ENCODE data around the gene EIF2S1. TPM values are rescaled to one million over a fixed set of nuclear protein-coding genes. Genes with fewer than 3 reads are reported as not detected.
"Not testable (repeated sequence)": the region's sequence is repeated elsewhere in the genome, so short reads cannot be mapped to it uniquely, and the experiment has no call there.

EIF2S1 gene
- total RNA-seq: 217 and 230 TPM in 2 replicates

- Mint-ChIP-seq H3K27ac (peak within 1 kb of the TSS; percentile 98), H3K36me3 (ENCODE audit: low read depth) (peaks cover 39% of the 10 kb centered on the region)
Measured at GRCh38 chr14:67359775-67360469, at the start of gene EIF2S1, which contains the start of gene ATP6V1D. TSS of gene EIF2S1 (plus strand) at chr14:67360328. CDS start at chr14:67364768, 4,440 bp downstream. TSS of gene ATP6V1D (minus strand) at chr14:67359804. CDS start at chr14:67359698, 106 bp downstream.

GRCh38 chr14:67311868-67312267 lies 48.3 kb upstream of the EIF2S1 start:
- Mint-ChIP-seq H3K9me3 (no peaks in the 10 kb centered on the region), H3K27me3 (ENCODE audit: low read depth) (no peaks in the 10 kb centered on the region), H3K4me3 (ENCODE audit: low read depth) (no peak overlapping the region), H3K36me3 (ENCODE audit: low read depth) (peaks cover 3% of the 10 kb centered on the region), H3K4me1 (ENCODE audit: low read depth) (peaks cover 2% of the 10 kb centered on the region), H3K27ac (no peak overlapping the region)
- intact Hi-C loops (cut with micrococcal nuclease): no loop called here
- DNase-seq (ENCODE audit: low spot score): no peak

More at GRCh38 chr14:67359775-67360469, at the start of gene EIF2S1, which contains the start of gene ATP6V1D:
- Mint-ChIP-seq H3K4me1 (ENCODE audit: low read depth) (peaks cover 51% of the 10 kb centered on the region), H3K27me3 (ENCODE audit: low read depth) (no peaks in the 10 kb centered on the region), H3K9me3 (no peaks in the 10 kb centered on the region), H3K4me3 (ENCODE audit: low read depth) (peak within 1 kb of the TSS; percentile 97)
- intact Hi-C loops (cut with micrococcal nuclease): loop anchor here (1.0 to 5.0 kb wide), 7 partner anchors 13 to 852 kb away; partner anchors contain the start of genes GPHN, PALS1 and ZFYVE26
- peak; percentile 100 for DNase-seq (ENCODE audit: low spot score)

GRCh38 chr14:67313153-67313552 lies 47.0 kb upstream of the EIF2S1 start:
- DNase-seq (ENCODE audit: low spot score): no peak
- H3K36me3 Mint-ChIP-seq (ENCODE audit: low read depth): peaks cover 3% of the 10 kb centered on the region
- no peaks in the 10 kb centered on the region for H3K9me3 Mint-ChIP-seq
- no peak overlapping the region for H3K27ac Mint-ChIP-seq
- H3K4me1 Mint-ChIP-seq (ENCODE audit: low read depth): peaks cover 2% of the 10 kb centered on the region
- no peak overlapping the region for H3K4me3 Mint-ChIP-seq (ENCODE audit: low read depth)
- no peaks in the 10 kb centered on the region for H3K27me3 Mint-ChIP-seq (ENCODE audit: low read depth)
- intact Hi-C loops (cut with micrococcal nuclease): no loop called here

- peaks cover 2% of the 10 kb centered on the region for H3K4me1 Mint-ChIP-seq (ENCODE audit: low read depth)
- no peaks in the 10 kb centered on the region for H3K9me3 Mint-ChIP-seq
- no peaks in the 10 kb centered on the region for H3K36me3 Mint-ChIP-seq (ENCODE audit: low read depth)
- no peak overlapping the region for H3K4me3 Mint-ChIP-seq (ENCODE audit: low read depth)
- H3K27me3 Mint-ChIP-seq (ENCODE audit: low read depth): no peaks in the 10 kb centered on the region
- no peak overlapping the region for H3K27ac Mint-ChIP-seq
- no peak for DNase-seq (ENCODE audit: low spot score)
- intact Hi-C loops (cut with micrococcal nuclease): no loop called here
Measured at GRCh38 chr14:67317822-67318221, 42.3 kb upstream of the EIF2S1 start.

DNA sequence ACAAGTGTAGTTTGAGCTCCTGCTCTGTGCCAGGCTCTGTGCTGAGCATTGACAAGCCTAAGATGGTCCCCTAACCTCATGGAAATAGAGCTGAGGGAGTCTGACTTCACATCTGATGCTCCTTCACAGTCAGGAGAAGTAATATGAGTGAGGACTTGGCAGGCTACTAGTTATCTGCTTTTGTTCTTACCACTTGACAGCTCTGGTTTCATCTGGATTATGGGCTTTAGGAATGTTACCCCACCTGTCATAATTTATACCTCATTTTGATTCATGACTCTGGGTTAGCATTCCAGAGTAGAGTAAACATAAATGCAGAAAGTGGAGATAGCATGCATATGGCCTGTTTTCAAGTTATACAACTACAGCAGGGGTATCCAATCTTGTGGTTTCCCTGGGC lies 41.0 kb upstream of the EIF2S1 start:
- Mint-ChIP-seq H3K27me3 (ENCODE audit: low read depth) (no peaks in the 10 kb centered on the region), H3K9me3 (no peaks in the 10 kb centered on the region), H3K36me3 (ENCODE audit: low read depth) (no peaks in the 10 kb centered on the region), H3K27ac (no peak overlapping the region), H3K4me1 (ENCODE audit: low read depth) (no peaks in the 10 kb centered on the region), H3K4me3 (ENCODE audit: low read depth) (no peak overlapping the region)
- intact Hi-C loops (cut with micrococcal nuclease): no loop called here
- DNase-seq (ENCODE audit: low spot score): no peak

DNA sequence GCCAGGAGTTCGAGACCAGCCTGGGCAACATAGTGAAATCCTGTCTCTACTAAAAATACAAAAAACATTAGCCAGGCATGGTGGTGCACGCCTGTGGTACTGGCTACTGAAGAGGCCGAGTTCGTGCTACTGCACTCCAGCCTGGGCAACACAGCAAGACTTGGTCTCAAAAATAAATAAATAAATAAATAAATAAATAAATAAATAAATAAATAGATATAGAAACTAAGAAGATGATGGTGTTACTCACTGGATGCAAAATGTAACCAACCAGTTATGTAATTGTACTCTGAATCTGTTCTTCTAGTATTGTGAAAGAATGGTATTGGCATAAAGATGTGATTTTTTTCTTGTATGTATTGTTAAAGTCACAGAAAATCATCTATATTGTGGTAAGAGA lies 30.5 kb upstream of the EIF2S1 start:
- DNase-seq (ENCODE audit: low spot score); intact Hi-C loops (cut with micrococcal nuclease); H3K4me3 Mint-ChIP-seq (ENCODE audit: low read depth); H3K27ac Mint-ChIP-seq; H3K9me3 Mint-ChIP-seq; H3K4me1 Mint-ChIP-seq (ENCODE audit: low read depth); H3K27me3 Mint-ChIP-seq (ENCODE audit: low read depth): not testable (repeated sequence)
- peaks cover 56% of the 10 kb centered on the region for H3K36me3 Mint-ChIP-seq (ENCODE audit: low read depth)

DNA sequence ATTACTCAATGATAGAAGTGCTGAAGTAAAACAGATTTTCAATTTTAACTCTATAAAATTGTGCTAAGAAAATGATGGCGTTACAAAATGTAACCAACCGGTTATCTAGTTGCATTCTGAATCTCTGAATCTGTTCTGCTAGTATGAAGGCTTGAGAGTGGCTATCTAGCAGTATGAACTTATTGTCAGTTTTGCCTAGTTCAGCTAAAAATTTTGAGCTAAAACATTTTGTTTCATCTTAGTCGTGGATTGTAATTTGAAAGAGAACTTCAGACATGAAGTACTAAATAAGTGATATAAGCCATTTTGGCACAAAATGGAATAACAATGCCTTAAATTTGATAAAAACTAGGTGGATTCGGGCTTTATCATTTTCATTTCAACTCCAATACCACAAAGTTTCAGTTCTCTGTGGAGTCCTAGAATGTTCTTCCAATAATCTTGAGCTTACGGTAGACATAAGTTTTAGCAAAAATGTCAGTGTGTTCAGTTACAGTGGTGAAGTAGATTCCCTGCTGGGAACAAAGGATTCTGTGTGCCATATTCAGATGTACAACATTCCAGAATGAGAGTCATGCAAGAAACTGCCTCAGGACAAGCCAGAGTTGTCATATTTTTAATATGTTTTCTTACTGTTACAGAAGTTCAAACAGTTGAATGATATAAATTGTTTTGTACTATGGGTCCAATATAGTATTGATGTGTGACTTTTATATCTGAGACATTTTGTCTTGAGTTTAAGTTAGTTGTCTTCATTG lies 28.6 kb upstream of the EIF2S1 start:
- no peaks in the 10 kb centered on the region for H3K27me3 Mint-ChIP-seq (ENCODE audit: low read depth)
- H3K36me3 Mint-ChIP-seq (ENCODE audit: low read depth): peaks cover 63% of the 10 kb centered on the region
- no peak overlapping the region for H3K27ac Mint-ChIP-seq
- DNase-seq (ENCODE audit: low spot score): no peak
- no peaks in the 10 kb centered on the region for H3K4me1 Mint-ChIP-seq (ENCODE audit: low read depth)
- intact Hi-C loops (cut with micrococcal nuclease): no loop called here
- no peak overlapping the region for H3K4me3 Mint-ChIP-seq (ENCODE audit: low read depth)
- H3K9me3 Mint-ChIP-seq: no peaks in the 10 kb centered on the region

DNA sequence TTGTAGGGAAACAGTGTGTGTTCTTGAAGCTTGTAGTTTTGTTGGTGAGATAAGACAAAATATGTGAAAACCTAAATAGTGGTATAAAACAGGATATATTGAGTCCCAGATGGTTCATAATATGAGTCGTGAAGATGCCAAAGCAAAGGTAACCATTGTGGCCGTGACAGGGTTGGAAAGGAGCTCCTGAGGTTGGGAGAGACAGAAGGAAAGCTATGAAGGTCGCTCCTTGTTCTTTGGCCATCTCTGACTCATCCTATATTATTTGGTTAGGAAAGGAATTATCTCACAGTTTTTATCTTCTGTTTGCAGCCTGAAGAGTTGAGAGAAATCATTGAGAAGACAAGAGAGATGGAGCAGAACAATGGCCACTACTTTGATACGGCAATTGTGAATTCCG lies 27.7 kb upstream of the EIF2S1 start:
- Mint-ChIP-seq H3K4me3 (ENCODE audit: low read depth) (no peak overlapping the region), H3K27me3 (ENCODE audit: low read depth) (no peaks in the 10 kb centered on the region), H3K4me1 (ENCODE audit: low read depth) (no peaks in the 10 kb centered on the region), H3K27ac (no peak overlapping the region), H3K9me3 (no peaks in the 10 kb centered on the region), H3K36me3 (ENCODE audit: low read depth) (peaks cover 61% of the 10 kb centered on the region)
- intact Hi-C loops (cut with micrococcal nuclease): no loop called here
- DNase-seq (ENCODE audit: low spot score): no peak

DNA sequence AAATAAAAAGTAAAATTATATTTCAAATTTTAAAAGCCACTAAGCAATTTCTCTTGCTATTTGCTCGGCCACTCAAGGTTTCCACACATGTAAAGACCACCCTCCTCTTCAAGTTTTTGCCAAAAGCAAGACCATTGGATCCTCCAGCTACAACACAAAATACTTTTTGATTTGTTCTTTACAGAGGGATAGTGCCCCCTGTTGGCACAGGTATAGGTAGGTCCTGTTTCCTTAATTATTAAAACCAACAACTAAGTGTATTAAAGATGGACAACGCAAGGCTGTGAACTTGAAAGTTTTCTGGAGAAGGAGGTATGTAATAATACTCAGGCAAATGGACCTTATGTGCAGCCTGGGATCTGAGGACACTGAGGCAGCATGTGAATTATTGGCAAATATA lies 24.3 kb upstream of the EIF2S1 start:
- intact Hi-C loops (cut with micrococcal nuclease): no loop called here
- Mint-ChIP-seq H3K9me3 (no peaks in the 10 kb centered on the region), H3K4me1 (ENCODE audit: low read depth) (no peaks in the 10 kb centered on the region), H3K4me3 (ENCODE audit: low read depth) (no peak overlapping the region), H3K27ac (no peak overlapping the region), H3K27me3 (ENCODE audit: low read depth) (no peaks in the 10 kb centered on the region), H3K36me3 (ENCODE audit: low read depth) (peaks cover 64% of the 10 kb centered on the region)
- no peak for DNase-seq (ENCODE audit: low spot score)

GRCh38 chr14:67341231-67341630 lies 18.9 kb upstream of the EIF2S1 start:
- H3K4me1 Mint-ChIP-seq (ENCODE audit: low read depth); intact Hi-C loops (cut with micrococcal nuclease); H3K4me3 Mint-ChIP-seq (ENCODE audit: low read depth); H3K9me3 Mint-ChIP-seq; H3K27ac Mint-ChIP-seq; H3K27me3 Mint-ChIP-seq (ENCODE audit: low read depth); DNase-seq (ENCODE audit: low spot score): not testable (repeated sequence)
- peaks cover 47% of the 10 kb centered on the region for H3K36me3 Mint-ChIP-seq (ENCODE audit: low read depth)

GRCh38 chr14:67343601-67344230 lies 16.4 kb upstream of the EIF2S1 start:
- intact Hi-C loops (cut with micrococcal nuclease): no loop called here
- Mint-ChIP-seq H3K4me3 (ENCODE audit: low read depth) (no peak overlapping the region), H3K36me3 (ENCODE audit: low read depth) (peaks cover 33% of the 10 kb centered on the region), H3K9me3 (no peaks in the 10 kb centered on the region), H3K27me3 (ENCODE audit: low read depth) (no peaks in the 10 kb centered on the region), H3K4me1 (ENCODE audit: low read depth) (no peaks in the 10 kb centered on the region), H3K27ac (no peak overlapping the region)
- no peak for DNase-seq (ENCODE audit: low spot score)

GRCh38 chr14:67345583-67345982 lies 14.5 kb upstream of the EIF2S1 start:
- no peaks in the 10 kb centered on the region for H3K9me3 Mint-ChIP-seq
- H3K27me3 Mint-ChIP-seq (ENCODE audit: low read depth): no peaks in the 10 kb centered on the region
- H3K36me3 Mint-ChIP-seq (ENCODE audit: low read depth): peaks cover 37% of the 10 kb centered on the region
- no peaks in the 10 kb centered on the region for H3K4me1 Mint-ChIP-seq (ENCODE audit: low read depth)
- H3K27ac Mint-ChIP-seq: no peak overlapping the region
- no peak for DNase-seq (ENCODE audit: low spot score)
- intact Hi-C loops (cut with micrococcal nuclease): no loop called here
- H3K4me3 Mint-ChIP-seq (ENCODE audit: low read depth): no peak overlapping the region

- Mint-ChIP-seq H3K4me1 (ENCODE audit: low read depth) (peaks cover 7% of the 10 kb centered on the region), H3K9me3 (no peaks in the 10 kb centered on the region), H3K4me3 (ENCODE audit: low read depth) (no peak overlapping the region), H3K36me3 (ENCODE audit: low read depth) (peaks cover 22% of the 10 kb centered on the region), H3K27me3 (ENCODE audit: low read depth) (no peaks in the 10 kb centered on the region), H3K27ac (no peak overlapping the region)
- no peak for DNase-seq (ENCODE audit: low spot score)
- intact Hi-C loops (cut with micrococcal nuclease): no loop called here
Measured at GRCh38 chr14:67352055-67352454, 8.1 kb upstream of the EIF2S1 start.

Measured in activated T-helper 2 cell treated with anti-CD3 and anti-CD28 coated beads, Interferon-gamma antibody, Interleukin-2, Interleukin-4, amounts not matched to agents 10 μg/mL and 5 μg/mL and 100 μg/mL, durations not matched to agents 14 hours and 24 hours and 36 hours (primary cell).